ENCODE results near the gene CEBPB.

DNA sequence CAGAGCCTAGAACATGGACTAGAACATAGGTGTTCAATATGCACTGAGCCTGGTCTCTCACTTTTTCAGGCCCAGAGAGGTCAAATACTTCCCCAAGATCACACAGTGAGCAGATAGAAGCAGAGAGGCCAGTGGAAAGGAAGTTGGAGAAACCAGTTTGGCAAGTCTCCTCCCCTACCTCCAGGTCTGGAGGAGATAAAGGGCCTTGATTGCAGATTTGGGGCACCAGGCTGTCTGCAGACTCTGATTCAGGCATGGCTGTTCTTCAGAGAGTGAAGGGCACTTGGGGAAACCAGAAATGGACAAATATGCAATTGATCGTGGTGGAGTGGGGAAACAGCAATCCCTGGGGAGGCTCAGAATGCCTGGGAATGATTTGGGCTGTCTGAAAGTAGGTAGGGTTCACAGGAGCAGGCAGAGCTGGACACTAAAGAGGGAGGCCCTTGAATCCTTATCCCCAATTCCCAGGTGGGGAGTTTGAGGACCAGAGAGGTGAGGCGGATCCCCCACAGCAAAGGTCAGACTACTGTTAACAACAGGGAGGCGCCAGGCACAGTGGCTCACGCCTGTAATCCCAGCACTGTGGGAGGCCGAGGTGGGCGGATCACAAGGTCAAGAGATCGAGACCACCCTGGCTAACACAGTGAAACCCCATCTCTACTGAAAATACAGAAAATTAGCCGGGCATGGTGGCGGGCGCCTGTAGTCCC is 39.4 kb upstream of the CEBPB start:
- TF ChIP-seq, protein P1, sequence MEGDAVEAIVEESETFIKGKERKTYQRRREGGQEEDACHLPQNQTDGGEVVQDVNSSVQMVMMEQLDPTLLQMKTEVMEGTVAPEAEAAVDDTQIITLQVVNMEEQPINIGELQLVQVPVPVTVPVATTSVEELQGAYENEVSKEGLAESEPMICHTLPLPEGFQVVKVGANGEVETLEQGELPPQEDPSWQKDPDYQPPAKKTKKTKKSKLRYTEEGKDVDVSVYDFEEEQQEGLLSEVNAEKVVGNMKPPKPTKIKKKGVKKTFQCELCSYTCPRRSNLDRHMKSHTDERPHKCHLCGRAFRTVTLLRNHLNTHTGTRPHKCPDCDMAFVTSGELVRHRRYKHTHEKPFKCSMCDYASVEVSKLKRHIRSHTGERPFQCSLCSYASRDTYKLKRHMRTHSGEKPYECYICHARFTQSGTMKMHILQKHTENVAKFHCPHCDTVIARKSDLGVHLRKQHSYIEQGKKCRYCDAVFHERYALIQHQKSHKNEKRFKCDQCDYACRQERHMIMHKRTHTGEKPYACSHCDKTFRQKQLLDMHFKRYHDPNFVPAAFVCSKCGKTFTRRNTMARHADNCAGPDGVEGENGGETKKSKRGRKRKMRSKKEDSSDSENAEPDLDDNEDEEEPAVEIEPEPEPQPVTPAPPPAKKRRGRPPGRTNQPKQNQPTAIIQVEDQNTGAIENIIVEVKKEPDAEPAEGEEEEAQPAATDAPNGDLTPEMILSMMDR (conservative IDR thresholded peaks at IDR 0.05) = no peak
- no peak for TF ChIP-seq ZFX (IDR thresholded peaks at IDR 0.05)
